GM18502 (cell line): ENCODE data around the gene ADAMTS13.

Experiments used
- ATAC-seq: cut with Tn5 transposase; IDR thresholded peaks from one replicate; pipeline ENCODE4 v1.9.1; 2021; ENCODE audit warnings: mild to moderate bottlenecking; ENCODE audit not compliant: unreplicated experiment, poor library complexity

ADAMTS13 gene

DNA sequence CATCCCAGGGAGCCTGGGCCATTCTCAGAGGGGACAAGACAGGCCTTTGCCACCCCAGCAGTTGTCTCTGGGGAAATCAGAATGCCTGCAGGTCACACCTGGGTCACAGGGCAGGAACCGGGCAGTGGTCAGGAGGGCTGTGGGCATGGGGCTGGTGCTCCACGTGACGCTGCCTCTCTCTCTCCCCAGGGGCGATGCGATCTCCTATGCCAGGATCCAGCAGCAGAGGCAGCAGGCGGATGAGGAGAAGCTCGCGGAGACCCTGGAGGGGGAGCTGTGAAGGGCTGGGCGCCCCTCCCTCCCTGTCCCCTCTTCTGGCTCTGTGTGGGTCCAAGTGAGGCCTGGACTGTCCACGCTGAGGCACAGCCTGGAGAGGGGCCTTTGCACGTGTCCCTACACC lies 46.2 kb downstream of the ADAMTS13 start:
- ATAC-seq = no peak

DNA sequence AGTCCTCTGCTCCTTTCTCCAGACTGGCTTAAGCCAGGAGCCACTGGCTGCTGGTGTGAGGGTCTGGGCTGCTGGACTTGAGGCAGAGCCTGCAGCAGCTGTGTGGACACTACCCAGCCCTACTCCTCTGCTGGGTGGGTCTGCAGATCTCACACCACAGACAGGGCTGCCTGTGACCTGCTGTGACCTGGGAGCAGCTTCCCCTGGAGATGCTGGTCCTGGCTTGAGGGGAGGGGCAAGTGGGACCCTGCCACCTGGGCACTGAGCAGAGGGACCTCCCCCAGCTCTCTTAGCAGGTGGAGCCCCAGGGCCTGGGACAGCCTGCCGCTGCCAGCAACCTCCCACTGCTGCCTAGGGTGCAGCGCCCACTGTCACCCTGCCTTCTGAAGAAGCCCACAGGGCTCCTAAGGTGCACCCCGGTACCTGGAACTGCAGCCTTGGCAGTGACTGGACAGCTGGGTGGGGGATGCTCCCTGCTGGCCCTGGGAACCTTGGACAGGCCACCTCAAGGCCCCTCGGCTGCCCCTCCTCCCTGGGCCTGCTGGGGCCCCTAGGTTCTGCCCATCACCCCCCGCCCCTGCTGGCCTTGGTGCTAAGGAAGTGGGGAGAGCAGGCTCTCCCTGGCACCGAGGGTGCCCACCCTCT lies 46.7 kb downstream of the ADAMTS13 start:
- no peak for ATAC-seq

DNA sequence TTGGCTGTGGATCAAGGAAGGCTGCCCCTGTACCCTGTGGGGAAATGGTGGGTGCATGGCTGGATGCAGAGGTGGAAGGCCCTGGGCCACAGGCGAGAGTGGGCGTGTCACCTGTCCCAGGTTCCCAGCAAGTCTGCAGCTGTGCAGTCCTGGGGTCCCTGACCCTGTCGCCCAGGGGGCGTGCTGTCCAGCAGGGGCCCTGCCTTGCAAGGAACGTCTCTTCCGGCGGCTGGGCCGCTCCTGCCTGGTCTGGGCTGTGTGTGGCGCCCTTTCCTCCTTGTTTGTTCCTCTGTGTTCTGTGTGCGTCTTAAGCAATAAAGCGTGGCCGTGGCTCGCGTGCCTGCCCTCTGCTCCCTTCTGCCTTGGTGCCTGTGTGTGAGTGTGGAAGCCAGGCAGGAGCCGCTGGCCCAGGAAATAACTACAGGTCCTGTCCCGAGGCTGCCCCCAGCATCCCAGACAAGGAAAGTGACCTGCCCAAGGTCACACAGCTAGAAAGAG lies 48.3 kb downstream of the ADAMTS13 start:
- ATAC-seq = no peak

DNA sequence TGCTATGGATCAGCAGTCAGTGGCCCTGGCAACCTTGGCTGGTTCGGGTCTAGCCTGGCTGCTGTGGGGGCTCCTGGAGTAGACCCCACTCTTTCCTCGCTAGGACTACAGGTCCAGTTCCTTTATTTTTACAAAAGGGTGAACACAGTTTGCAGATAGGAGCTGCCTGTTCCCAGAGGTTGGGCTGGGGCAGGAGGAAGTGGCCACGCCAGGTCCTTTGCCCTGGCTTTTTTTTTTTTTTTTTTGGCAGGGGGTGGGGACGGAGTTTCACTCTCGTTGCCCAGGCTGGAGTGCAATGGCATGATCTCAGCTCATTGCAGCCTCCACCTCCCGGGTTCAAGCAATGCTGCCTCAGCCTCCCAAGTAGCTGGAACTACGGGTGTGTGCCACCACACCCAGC lies 48.8 kb downstream of the ADAMTS13 start:
- ATAC-seq = no peak

DNA sequence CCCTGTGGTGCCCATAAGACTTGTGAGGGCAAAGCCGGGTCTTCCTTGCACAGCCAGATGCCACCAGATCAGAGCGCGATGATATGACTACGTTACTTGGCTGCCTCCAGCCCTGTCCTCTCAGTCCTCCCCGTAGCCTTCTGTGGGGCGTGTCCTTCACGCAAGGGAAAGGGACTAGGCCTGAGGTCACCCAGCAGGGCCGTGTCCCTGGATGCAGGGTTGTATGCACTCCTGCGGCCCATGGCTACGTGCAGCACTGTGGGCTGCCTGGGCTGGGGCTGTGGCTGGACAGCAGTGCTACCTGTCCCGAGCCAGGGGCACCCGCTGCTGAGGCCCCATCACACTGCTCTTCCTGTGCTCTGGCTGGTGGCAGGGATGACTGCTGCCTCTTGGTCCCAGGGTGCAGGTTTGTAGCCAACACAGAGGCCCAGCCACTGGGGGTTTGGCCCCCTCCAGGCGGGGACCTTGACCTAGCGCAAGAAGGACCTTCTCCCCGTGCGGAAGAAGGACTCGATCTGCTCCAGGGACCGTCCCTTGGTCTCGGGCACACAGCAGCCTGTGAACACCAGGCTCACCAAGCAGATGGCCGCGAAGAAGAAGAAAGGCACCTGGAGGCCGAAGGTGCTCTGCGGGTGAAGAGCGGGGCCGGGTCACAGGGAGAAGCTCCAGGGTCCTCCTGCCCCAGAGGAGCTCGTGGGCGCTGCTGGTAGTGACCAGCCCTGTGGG lies 49.5 kb downstream of the ADAMTS13 start:
- ATAC-seq = no peak

DNA sequence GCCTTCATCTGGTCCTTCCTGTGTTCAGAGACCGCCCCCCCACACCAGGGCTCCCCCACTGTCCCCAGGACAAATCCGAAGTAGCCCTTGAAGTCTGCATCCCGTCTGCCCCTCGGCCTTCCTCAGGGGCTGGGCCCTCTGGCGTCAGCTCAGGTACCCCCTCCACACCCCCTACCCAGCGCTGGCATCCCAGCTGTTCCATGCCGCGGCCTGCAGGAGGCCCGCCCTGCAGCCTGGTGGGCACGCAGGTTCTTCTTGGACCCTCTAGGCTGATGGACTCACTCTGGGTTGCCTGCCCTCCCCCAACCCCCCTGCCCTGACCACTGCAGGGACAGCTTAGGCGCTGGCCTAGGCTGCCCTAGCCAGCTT lies 50.1 kb downstream of the ADAMTS13 start:
- ATAC-seq = no peak

DNA sequence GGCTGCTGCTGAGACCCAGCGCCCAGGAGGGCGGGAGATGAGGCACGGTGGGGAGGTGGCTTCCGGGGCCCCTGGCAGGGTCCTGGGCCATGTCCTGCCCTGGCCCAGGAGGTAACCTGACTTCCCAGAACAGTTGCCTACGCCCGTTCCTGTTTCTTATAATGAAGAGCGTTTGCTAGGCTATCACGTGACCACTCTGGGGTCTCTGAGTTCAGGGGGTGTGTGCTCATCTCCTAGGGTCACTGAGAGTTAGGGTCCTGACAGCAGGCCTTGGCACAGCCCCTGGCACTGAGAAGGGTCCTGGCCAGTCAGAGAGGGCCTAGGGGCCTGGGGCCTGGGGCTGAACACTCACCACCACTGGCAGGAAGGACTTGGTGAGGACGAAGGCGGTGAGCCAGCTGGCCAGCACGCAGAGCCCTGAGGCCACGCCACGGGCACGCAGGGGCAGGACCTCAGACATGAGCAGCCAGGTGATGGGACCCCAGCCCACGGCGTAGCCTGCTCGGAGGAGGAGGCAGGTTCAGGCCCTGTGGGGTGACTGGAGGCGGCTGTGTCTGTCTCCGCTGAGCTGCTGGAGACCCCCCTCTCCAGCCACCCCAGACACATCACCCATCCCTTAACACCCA lies 50.7 kb downstream of the ADAMTS13 start:
- ATAC-seq = no peak

DNA sequence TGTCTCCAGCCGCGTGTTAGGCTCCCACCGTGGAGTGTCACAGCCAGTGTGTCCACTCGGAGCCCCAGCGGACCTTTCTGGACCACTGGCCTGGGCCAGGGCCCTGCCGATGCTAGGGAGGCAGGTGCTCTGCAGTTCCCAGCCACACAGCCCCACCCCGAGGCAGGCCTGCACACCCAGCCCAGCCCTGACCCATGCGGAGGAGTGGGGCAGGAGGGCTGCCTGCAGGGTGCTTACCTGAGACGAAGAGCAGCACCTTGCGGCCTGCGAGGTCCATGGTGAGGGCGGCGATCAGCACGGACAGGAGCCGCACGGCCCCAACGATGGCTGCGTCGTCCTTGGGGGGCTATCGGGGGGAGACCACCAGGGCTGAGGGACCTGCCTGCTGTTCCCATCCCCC lies 51.6 kb downstream of the ADAMTS13 start:
- no peak for ATAC-seq

DNA sequence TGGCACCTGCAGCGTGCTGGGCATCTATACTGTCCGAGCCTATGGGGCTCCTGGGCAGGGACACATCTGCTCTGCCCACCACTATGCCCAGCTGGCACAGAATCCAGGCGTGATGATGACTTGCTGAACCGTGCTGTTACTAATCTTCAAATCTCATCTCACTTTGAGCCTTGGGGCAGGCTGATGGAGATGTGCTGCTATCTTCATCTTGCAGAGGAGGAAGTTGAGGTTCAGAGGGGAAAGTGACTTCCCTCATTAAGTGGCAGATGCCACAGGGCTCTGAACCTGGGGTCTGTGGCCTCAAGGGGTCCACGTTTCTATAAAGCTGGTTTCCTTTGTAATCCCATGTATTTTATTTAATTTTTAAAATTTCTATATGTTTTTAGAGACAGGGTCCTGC lies 52.0 kb downstream of the ADAMTS13 start:
- no peak for ATAC-seq

DNA sequence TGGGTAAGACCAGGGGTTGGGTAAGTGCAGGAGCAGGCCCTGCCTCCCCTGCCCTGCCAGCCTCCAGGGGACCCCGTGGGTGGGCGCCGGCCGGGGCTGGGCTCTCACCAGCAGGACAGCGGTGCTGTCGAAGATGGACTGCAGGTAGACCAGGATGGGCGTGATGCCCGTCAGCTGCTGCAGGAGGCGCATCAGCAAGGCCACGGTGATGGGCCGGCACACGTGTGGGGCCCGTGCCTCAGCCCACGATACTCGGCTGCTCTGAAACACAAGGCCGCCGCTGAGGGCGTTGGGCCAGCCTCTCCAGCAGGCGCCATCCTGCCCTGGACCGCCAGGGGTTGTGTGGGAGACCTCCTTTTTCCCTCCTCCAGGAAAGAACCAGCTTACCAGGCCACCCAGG lies 52.7 kb downstream of the ADAMTS13 start:
- no peak for ATAC-seq

DNA sequence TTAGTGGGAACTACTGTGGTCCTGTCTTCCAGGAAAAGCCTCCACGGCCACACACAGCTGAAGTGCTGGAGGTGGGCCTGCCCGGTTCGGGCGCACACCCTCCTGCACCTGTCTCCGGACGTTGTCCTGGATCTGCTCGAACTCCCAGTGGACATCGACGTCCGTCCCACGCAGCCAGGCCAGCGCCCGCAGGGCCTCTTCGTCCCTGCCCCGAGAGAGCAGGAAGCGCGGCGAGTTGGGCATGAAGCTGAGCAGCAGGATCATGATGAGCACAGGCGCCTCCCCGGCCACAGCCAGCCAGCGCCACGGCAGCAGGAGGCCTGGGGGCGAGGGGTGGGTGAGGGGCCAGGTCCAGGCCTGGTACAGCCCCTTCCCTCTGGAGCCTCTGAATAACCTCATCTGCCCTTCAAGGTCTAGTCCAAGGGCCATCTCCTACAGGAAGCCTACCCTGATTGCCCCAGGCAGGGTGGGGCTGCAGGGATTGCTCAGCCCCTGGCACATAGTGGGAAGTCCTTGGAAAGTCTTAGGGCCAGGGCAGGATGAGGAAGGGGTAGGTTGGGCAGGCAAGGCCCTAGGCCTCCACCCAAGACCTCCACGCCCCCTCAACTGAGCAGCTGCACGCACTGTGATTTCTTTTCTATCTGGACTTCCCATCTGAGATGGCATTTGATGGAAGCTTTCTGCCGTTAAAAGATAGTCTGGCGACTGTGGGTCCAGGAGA lies 53.3 kb downstream of the ADAMTS13 start:
- no peak for ATAC-seq

DNA sequence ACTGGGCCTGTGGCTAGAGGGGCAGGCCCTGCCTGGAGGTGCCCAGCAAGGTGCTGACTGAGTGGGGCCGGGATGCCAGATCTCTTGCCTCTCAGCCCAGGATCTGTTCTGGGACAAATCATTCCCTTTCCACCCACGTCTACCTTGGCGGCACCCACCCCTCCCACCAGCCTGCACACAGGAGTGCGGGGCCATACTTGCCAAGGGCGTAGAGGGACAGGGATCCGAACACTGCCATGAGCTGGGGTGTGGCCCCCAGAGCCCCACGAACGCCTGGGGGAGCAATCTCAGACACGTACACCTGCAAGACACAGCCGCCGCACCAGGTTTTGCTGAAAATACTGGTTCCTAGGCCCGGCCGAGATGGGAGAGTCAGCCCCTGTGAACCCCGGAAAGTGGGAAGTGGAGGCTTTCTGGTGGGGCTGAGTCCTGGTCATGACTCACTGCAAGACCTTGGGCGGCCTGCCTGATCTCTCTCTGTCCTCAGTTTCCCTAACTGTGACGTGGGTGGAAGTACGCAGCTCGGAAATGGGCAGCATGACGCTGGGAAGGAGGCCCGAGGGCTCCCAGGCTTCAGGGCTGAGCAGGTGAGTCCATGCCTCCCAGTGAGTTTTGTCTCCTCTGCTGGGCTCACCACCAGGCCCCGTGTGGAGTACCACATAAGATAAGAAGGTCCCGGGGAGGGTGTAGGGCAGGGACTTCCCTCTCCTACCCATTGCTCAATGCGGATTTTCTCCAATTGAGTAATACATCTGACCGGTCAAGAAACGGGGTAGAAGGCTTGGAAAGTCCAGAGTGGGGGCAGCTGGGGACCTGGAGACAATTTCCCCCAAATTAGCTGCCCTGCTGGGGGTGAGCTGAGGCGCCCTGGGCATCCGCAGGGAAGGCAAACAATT lies 54.1 kb downstream of the ADAMTS13 start:
- no peak for ATAC-seq

DNA sequence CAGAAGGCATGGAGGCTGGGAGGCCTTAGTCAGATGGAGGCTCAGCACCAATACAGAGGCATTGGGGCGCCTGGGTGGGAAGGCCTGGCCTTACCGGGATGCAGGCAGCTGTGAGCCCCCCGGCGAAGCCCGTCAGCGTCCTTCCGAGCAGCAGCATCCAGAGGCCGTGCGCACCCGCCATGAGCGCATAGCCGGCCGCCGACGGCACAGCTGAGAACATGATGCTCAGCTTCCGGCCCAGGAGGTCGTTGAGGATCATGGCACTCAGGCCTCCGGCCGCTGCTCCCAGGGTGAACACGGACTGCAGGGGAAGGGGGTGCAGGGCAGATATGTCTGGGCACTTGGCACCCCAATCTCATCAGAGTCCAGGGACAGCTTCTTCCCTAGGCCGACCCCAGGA lies 54.8 kb downstream of the ADAMTS13 start:
- no peak for ATAC-seq

DNA sequence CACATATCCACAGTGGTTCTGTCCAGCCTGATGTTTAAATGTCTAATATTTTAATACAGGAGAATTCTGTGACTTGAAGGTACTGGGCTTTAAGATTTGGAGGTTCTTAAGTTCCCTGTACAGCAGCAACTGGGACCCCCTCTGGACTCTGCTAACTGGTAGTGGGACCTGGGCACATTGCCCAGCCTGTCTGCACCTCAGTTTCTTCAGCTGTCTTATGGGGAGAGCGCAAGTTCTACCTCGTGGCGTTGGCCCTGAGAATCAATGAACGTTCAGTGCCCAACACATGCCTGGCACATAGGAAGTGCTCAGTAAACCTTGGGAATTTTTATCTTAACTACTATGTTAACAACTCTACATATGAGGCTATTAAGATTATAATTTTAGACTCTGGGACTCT lies 55.3 kb downstream of the ADAMTS13 start:
- no peak for ATAC-seq

DNA sequence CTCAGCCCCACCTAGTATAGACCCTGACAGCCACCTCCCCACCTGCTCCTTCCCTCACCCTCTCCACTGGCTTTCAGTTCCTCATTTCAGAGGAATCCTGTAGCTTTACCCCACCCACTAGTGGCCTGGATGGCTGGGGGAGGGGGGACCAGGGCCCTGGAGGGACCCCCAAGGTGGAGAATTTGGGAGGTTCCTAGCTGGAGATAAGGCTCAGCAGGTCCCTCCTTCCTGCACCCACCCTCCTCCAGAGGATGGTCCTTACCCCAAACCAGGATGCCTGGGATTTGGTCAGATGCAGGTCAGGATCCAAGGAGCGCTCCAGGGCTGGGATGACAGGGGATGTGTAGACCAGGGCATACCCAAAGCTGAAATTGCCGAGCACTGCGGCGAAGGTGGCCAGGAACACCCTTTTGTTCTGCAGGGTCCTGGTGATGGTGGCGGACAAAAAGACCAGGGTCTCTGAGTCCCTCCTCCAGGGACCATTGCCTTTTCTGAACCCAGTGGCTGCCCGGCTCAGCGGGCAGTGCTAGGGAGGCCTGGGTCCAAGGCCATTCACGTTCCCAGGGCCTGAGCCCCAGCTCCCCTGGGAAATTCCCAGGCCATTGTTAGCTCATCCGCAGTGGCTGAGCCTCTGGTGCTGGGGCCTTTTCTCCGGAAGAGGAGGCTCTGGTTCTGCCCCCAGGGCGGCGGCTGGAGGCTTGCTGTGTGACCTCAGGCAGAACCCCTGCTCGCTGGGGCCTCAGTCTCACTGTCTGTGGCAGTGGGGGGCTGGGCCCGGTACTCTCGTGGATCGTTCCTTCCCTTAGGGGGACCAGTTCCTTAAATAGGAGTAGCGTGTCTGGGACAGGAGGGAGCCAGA lies 56.1 kb downstream of the ADAMTS13 start:
- ATAC-seq = peak; percentile 46

DNA sequence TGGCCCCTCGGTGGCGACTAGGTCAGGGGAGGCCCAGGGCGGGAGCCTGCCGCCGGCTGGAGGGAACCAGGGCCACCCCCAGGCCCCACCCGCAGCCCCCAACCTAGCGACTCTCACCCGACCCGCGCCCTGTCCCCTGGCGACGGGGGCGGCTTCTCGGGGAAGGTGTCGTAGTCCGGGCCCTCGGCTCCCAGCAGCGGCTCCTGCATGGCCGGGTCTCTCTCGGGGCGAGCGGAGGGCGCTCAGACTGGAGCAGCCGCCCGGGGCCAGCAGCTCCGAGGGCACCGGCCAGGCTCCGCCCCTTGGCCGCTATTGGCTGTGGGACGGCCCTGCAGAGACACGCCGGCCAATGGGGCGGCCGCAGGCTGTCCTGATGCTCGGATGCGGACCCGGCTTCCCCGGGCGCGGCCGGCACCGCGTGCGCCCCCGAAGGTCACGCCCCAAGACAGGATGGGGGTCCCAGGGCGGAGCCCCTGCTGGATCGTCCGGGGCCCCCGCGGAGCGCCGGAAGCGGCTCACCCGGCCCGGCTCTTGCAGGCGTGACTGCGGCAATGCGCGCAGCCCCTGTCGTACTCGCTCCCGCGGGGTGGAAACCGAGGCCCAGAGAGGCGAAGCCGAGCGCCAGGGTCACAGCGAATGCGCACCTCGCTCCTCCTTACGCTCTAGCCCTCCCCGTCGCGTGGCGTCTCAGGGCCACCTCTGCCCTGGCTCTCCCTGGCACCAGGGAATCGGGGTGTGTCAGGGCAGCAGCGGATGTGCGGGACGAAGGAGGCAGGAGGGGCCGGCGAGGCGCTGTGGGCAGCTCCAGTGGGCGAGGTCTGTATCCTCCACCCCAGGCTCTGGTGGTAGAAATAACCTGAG lies 56.9 kb downstream of the ADAMTS13 start, which contains the start of gene SLC2A6:
TSS of gene SLC2A6 (minus strand) at position 249 of the 861 bp plus-strand sequence. CDS start at position 209, 40 bp downstream.
- ATAC-seq = peak; percentile 90

DNA sequence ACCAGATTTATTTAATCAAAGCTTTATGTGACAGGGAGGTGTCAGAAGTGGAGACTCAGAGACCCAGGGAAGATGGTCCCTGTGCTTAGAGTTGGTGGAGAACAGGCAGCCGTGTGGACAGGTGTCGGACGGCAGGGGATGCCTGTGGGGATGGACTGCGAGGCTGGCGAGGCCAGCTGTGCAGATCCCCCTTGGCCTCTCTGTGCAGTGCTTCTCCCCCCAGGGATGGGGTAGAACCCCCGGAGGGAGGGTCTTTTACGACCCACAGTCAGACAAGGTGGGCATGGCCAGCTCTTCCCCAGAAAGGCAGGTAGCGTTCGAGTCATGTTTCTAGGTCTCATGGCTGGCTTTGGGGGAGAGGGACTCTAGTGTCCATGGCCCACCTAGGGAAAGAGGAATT lies 61.4 kb downstream of the ADAMTS13 start:
- no peak for ATAC-seq
